H9 (cell line): ENCODE results near the gene TAGLN2. TPM values are rescaled to one million over a fixed set of nuclear protein-coding genes. Genes with fewer than 3 reads are reported as not detected.

Experiments
- DNase-seq: peaks from one replicate; pipeline ENCODE4 v3.0.0-alpha.2; 2017
- H2AFZ ChIP-seq: one replicate; pipeline ENCODE4 v1.6.1; 2013; ENCODE audit warnings: mild to moderate bottlenecking, low read length, control low read depth, moderate library complexity
- H2AK5ac ChIP-seq: 2 replicates; pipeline ENCODE4 v1.6.1; 2013; ENCODE audit warnings: low read length, control low read depth, mixed read lengths; ENCODE audit not compliant: insufficient read length
- H2BK120ac ChIP-seq: one replicate; pipeline ENCODE4 v1.6.1; 2013; ENCODE audit warnings: low read depth, mild to moderate bottlenecking, low read length, control low read depth, inconsistent platforms; ENCODE audit not compliant: poor library complexity, severe bottlenecking
- H2BK12ac ChIP-seq: 2 replicates; pipeline ENCODE4 v1.6.1; 2013; ENCODE audit warnings: low read length, control low read depth, mixed read lengths, low read depth; ENCODE audit not compliant: insufficient read length
- H2BK15ac ChIP-seq: 2 replicates; pipeline ENCODE4 v1.6.1; 2013; ENCODE audit warnings: low read depth, low read length, control low read depth
- H2BK20ac ChIP-seq: one replicate; pipeline ENCODE4 v1.6.1; 2013; ENCODE audit warnings: low read depth, mild to moderate bottlenecking, low read length, control low read depth, inconsistent platforms; ENCODE audit not compliant: poor library complexity, severe bottlenecking
- H2BK5ac ChIP-seq: 2 replicates; pipeline ENCODE4 v1.6.1; 2013; ENCODE audit warnings: low read length, control low read depth, mixed read lengths; ENCODE audit not compliant: insufficient read length
- H3K14ac ChIP-seq: 2 replicates; pipeline ENCODE4 v1.6.1; 2013; ENCODE audit warnings: low read length, control low read depth; ENCODE audit not compliant: insufficient read depth
- H3K18ac ChIP-seq: 2 replicates; pipeline ENCODE4 v1.6.1; 2013; ENCODE audit warnings: low read depth, mild to moderate bottlenecking, mixed read lengths, low read length, control low read depth; ENCODE audit not compliant: insufficient read length
- H3K23ac ChIP-seq: 2 replicates; pipeline ENCODE4 v1.6.1; 2013; ENCODE audit warnings: low read length, control low read depth, mixed read lengths, low read depth; ENCODE audit not compliant: insufficient read length
- H3K23me2 ChIP-seq: 2 replicates; pipeline ENCODE4 v1.6.1; 2013; ENCODE audit warnings: low read depth, mild to moderate bottlenecking, mixed read lengths, low read length, control low read depth; ENCODE audit not compliant: insufficient read length, poor library complexity, severe bottlenecking
- H3K27ac ChIP-seq: 2 replicates; pipeline ENCODE4 v1.5.1; 2013; ENCODE audit warnings: low read length, control low read depth, mixed read lengths, low read depth; ENCODE audit not compliant: insufficient read length
- H3K27me3 ChIP-seq: 2 replicates; pipeline ENCODE4 v1.6.1; 2013; ENCODE audit warnings: low read length, control low read depth, inconsistent platforms; ENCODE audit not compliant: insufficient read depth
- H3K4ac ChIP-seq: 2 replicates; pipeline ENCODE4 v1.6.1; 2013; ENCODE audit warnings: low read depth, mild to moderate bottlenecking, control low read depth, inconsistent platforms, low read length, moderate library complexity
- H3K4me1 ChIP-seq: 2 replicates; pipeline ENCODE4 v1.6.1; 2013; ENCODE audit warnings: low read length, control low read depth, inconsistent platforms; ENCODE audit not compliant: insufficient read depth
- H3K4me2 ChIP-seq: 2 replicates; pipeline ENCODE4 v1.6.1; 2013; ENCODE audit warnings: low read length, control low read depth, mixed read lengths; ENCODE audit not compliant: insufficient read length, insufficient read depth
- H3K56ac ChIP-seq: 2 replicates; pipeline ENCODE4 v1.6.1; 2013; ENCODE audit warnings: low read depth, mild to moderate bottlenecking, mixed read lengths, low read length, control low read depth; ENCODE audit not compliant: insufficient read length
- H3K79me1 ChIP-seq: 2 replicates; pipeline ENCODE4 v1.6.1; 2013; ENCODE audit warnings: low read depth, mild to moderate bottlenecking, moderate library complexity, low read length, control low read depth, inconsistent platforms; ENCODE audit not compliant: insufficient read depth, poor library complexity, severe bottlenecking
- H3K79me2 ChIP-seq: 2 replicates; pipeline ENCODE4 v1.6.1; 2013; ENCODE audit warnings: low read length, control low read depth, inconsistent platforms; ENCODE audit not compliant: insufficient read depth
- H3K9ac ChIP-seq: 2 replicates; pipeline ENCODE4 v1.6.1; 2013; ENCODE audit warnings: low read length, control low read depth, mixed read lengths; ENCODE audit not compliant: insufficient read length; ENCODE audit errors: extremely low read depth
- H3K9me3 ChIP-seq: one replicate; pipeline ENCODE4 v1.6.1; 2013; ENCODE audit warnings: low read depth, low read length, inconsistent platforms; ENCODE audit not compliant: control insufficient read depth
- H3T11ph ChIP-seq: one replicate; pipeline ENCODE4 v1.6.1; 2013; ENCODE audit warnings: mild to moderate bottlenecking, low read length, control low read depth, inconsistent platforms
- H4K20me1 ChIP-seq: one replicate; pipeline ENCODE4 v1.6.1; 2013; ENCODE audit not compliant: control insufficient read depth, insufficient read length, insufficient read depth
- H4K5ac ChIP-seq: 2 replicates; pipeline ENCODE4 v1.6.1; 2013; ENCODE audit warnings: low read depth, mild to moderate bottlenecking, mixed read lengths, low read length, control low read depth; ENCODE audit not compliant: insufficient read length
- H4K8ac ChIP-seq: replicated peaks from 2 replicates; pipeline ENCODE4 v1.6.1; 2013; ENCODE audit warnings: low read length, control low read depth, mixed read lengths, low read depth; ENCODE audit not compliant: insufficient read length
- H4K91ac ChIP-seq: 2 replicates; pipeline ENCODE4 v1.6.1; 2013; ENCODE audit warnings: low read depth, mild to moderate bottlenecking, moderate library complexity, mixed read lengths, low read length, control low read depth; ENCODE audit not compliant: insufficient read length
- H3K27ac Mint-ChIP-seq, 3 experiments: 2 replicates in 2 of 3; 3 replicates in 1 of 3; pipeline ENCODE4 v1.8.0; 2020 to 2021; ENCODE audit warnings: mixed read lengths in 3 of 3, mild to moderate bottlenecking in 1 of 3, moderate library complexity in 1 of 3
- H3K27me3 Mint-ChIP-seq: 2 replicates; pipeline ENCODE4 v1.8.0; 2021; ENCODE audit warnings: low read depth, mild to moderate bottlenecking, moderate library complexity, mixed read lengths
- H3K36me3 Mint-ChIP-seq, 3 experiments: 2 replicates in 2 of 3; 3 replicates in 1 of 3; pipeline ENCODE4 v1.8.0; 2020 to 2021; ENCODE audit warnings: low read depth in 3 of 3, mixed read lengths in 3 of 3; ENCODE audit not compliant: insufficient read depth in 1 of 3
- H3K4me1 Mint-ChIP-seq, 2 experiments: 2 replicates each; pipeline ENCODE4 v1.8.0; 2020; ENCODE audit warnings: mixed read lengths in 2 of 2
- H3K4me3 Mint-ChIP-seq, 2 experiments: 2 replicates in 1 of 2; 3 replicates in 1 of 2; pipeline ENCODE4 v1.8.0; 2020 to 2021; ENCODE audit warnings: mild to moderate bottlenecking in 2 of 2, mixed read lengths in 2 of 2, moderate library complexity in 1 of 2
- H3K9me3 Mint-ChIP-seq, 2 experiments: 2 replicates in 1 of 2; 3 replicates in 1 of 2; pipeline ENCODE4 v1.8.0; 2020; ENCODE audit warnings: mild to moderate bottlenecking in 2 of 2, mixed read lengths in 2 of 2, moderate library complexity in 1 of 2
- CTCF ChIP-seq: fragments of 200-600 bp; sonication (generic); conservative IDR thresholded peaks from 3 replicates; pipeline ENCODE4 v1.8.0; 2021; ENCODE audit warnings: antibody characterized with exemption, mild to moderate bottlenecking
- WGBS: extraction: QIAGEN DNeasy Blood & Tissue Kit; methylation state at CpG from one replicate; pipeline ENCODE4 v1.1.7; 2013; ENCODE audit warnings: missing lambda C conversion rate, low lambda C conversion rate, mixed read lengths; ENCODE audit not compliant: insufficient read length; ENCODE audit errors: extremely low coverage; 5-methylcytosine and 5-hydroxymethylcytosine counted together
- total RNA-seq: library from RNA; stranded (reverse); gene quantifications from 2 replicates; pipeline ENCODE4 v1.2.1, GENCODE V29; 2021

Gene TAGLN2
- total RNA-seq, 1 experiment from 2014 or later = 76.7 TPM

- Histone ChIP-seq H4K8ac (no peak overlapping the region), H4K91ac (no peak overlapping the region), H3K18ac (no peak overlapping the region), H3K27me3 (no peaks in the 10 kb centered on the region), H3K56ac (no peak overlapping the region), H3K27ac (no peak overlapping the region), H2BK120ac (no peak overlapping the region), H2BK20ac (no peak overlapping the region), H3K23ac (no peak overlapping the region), H2AFZ (no peak overlapping the region), H3K9ac (no peak overlapping the region), H3K4ac (no peak overlapping the region), H2BK5ac (no peak overlapping the region), H4K5ac (no peak overlapping the region), H3K4me1 (no peaks in the 10 kb centered on the region; the same call in 1 of the 2 replicates), H3K9me3 (no peaks in the 10 kb centered on the region), H2BK12ac (no peak overlapping the region), H3T11ph (no peak overlapping the region), H3K14ac (no peak overlapping the region), H4K20me1 (no peaks in the 10 kb centered on the region), H2AK5ac (no peak overlapping the region), H3K79me2 (no peaks in the 10 kb centered on the region), H3K23me2 (peaks cover 2% of the 10 kb centered on the region), H2BK15ac (no peak overlapping the region), H3K4me2 (no peak overlapping the region), H3K79me1 (no peaks in the 10 kb centered on the region)
- Mint-ChIP-seq H3K9me3 (no peaks in the 10 kb centered on the region; a peak in 2 of 5 replicates), H3K27ac (no peak overlapping the region), H3K4me3 (no peak overlapping the region), H3K4me1 (peaks cover 12 to 13% of the 10 kb centered on the region in 2 experiments), H3K27me3 (peaks cover 21% of the 10 kb centered on the region), H3K36me3 (no peaks in the 10 kb centered on the region)
- no peak for TF ChIP-seq CTCF
- DNase-seq = no peak
- WGBS = no CpG with 5 or more reads among the region's 3 CpGs
These were observed 30.0 kb downstream of the TAGLN2 start for GRCh38 chr1:159895286-159895685.
